Glutamatergic neuron (in vitro differentiated cells): ENCODE measurements around the gene MAFG. TPM values are rescaled to one million over a fixed set of nuclear protein-coding genes. Genes with fewer than 3 reads are reported as not detected.
A peak's percentile ranks its signal among the peaks of the same experiment; 100 is the strongest.

Experiments used
- DNase-seq: peaks from one replicate; pipeline ENCODE4 v3.0.0; 2022
- H3K27ac Mint-ChIP-seq: one replicate; pipeline ENCODE4 v1.8.0; 2020; ENCODE audit warnings: mild to moderate bottlenecking, mixed read lengths, inconsistent platforms; ENCODE audit not compliant: unreplicated experiment
- H3K27me3 Mint-ChIP-seq: one replicate; pipeline ENCODE4 v1.8.0; 2020; ENCODE audit warnings: mild to moderate bottlenecking, moderate library complexity, mixed read lengths, inconsistent platforms; ENCODE audit not compliant: unreplicated experiment
- H3K36me3 Mint-ChIP-seq: one replicate; pipeline ENCODE4 v1.8.0; 2020; ENCODE audit warnings: mild to moderate bottlenecking, mixed read lengths, inconsistent platforms; ENCODE audit not compliant: unreplicated experiment
- H3K4me1 Mint-ChIP-seq: one replicate; pipeline ENCODE4 v1.8.0; 2020; ENCODE audit warnings: mild to moderate bottlenecking, low read depth, mixed read lengths, inconsistent platforms; ENCODE audit not compliant: unreplicated experiment
- H3K4me3 Mint-ChIP-seq: one replicate; pipeline ENCODE4 v1.8.0; 2020; ENCODE audit warnings: mild to moderate bottlenecking, mixed read lengths, inconsistent platforms; ENCODE audit not compliant: unreplicated experiment
- H3K9me3 Mint-ChIP-seq: one replicate; pipeline ENCODE4 v1.8.0; 2020; ENCODE audit warnings: mild to moderate bottlenecking, moderate library complexity, mixed read lengths, inconsistent platforms; ENCODE audit not compliant: unreplicated experiment
- CTCF ChIP-seq: fragments of 200-600 bp; sonication (generic); IDR thresholded peaks from one replicate; pipeline ENCODE4 v1.5.0; 2021; ENCODE audit not compliant: partially characterized antibody, unreplicated experiment
- total RNA-seq: library from RNA; stranded (reverse); fragmentation: NEBNext Ultra II Directional; extraction: Animal tissue kit (Norgen Biotek cat#: 25700); gene quantifications from one replicate; pipeline ENCODE4 v1.2.1, GENCODE V29; 2021; ENCODE audit not compliant: unreplicated experiment

The MAFG gene
- total RNA-seq, 1 donor from 2014 or later, result 30.6 TPM

GRCh38 chr17:81902653-81903414, 24.7 kb downstream of the MAFG start:
- Mint-ChIP-seq H3K27me3 (peaks cover 5% of the 10 kb centered on the region), H3K9me3 (peaks cover 4% of the 10 kb centered on the region), H3K36me3 (no peaks in the 10 kb centered on the region), H3K4me3 (no peak overlapping the region), H3K4me1 (no peaks in the 10 kb centered on the region), H3K27ac (no peak overlapping the region)
- TF ChIP-seq CTCF, result no peak
- DNase-seq, result no peak

- Mint-ChIP-seq H3K4me3 (no peak within 1 kb of the TSS), H3K27ac (no peak within 1 kb of the TSS), H3K4me1 (no peaks in the 10 kb centered on the region), H3K36me3 (no peaks in the 10 kb centered on the region), H3K9me3 (peaks cover 4% of the 10 kb centered on the region), H3K27me3 (peaks cover 5% of the 10 kb centered on the region)
- TF ChIP-seq CTCF, result no peak
- DNase-seq, result peak; percentile 58
Observed at GRCh38 chr17:81902023-81902652, 25.4 kb downstream of the MAFG start, which contains the start of gene NPB. NPB (plus strand) TSS chr17:81902238; CDS start chr17:81902278, 40 bp downstream.

GRCh38 chr17:81901167-81902022, 26.1 kb downstream of the MAFG start:
- Mint-ChIP-seq H3K9me3 (peaks cover 4% of the 10 kb centered on the region), H3K27me3 (peaks cover 5% of the 10 kb centered on the region), H3K4me3 (peak overlapping the region; percentile 57), H3K4me1 (no peaks in the 10 kb centered on the region), H3K27ac (no peak overlapping the region), H3K36me3 (no peaks in the 10 kb centered on the region)
- no peak for TF ChIP-seq CTCF
- no peak for DNase-seq

- no peaks in the 10 kb centered on the region for H3K4me1 Mint-ChIP-seq
- no peaks in the 10 kb centered on the region for H3K36me3 Mint-ChIP-seq
- H3K9me3 Mint-ChIP-seq, result peaks cover 4% of the 10 kb centered on the region
- H3K27me3 Mint-ChIP-seq, result peaks cover 5% of the 10 kb centered on the region
- DNase-seq, result no peak
- H3K27ac Mint-ChIP-seq, result peak overlapping the region; percentile 59
- TF ChIP-seq CTCF, result no peak
- no peak overlapping the region for H3K4me3 Mint-ChIP-seq
Observed at GRCh38 chr17:81900181-81900820, 27.2 kb downstream of the MAFG start.
